Stimulated activated CD4-positive, alpha-beta T cell treated with anti-CD3 and anti-CD28 coated beads, TNF-alpha, amount 100 ng/mL, for 48 hours (primary cell): ENCODE results near the gene C5orf58.

ENCODE experiments used
- DNase-seq, 3 donors: peaks; one replicate each; pipeline ENCODE4 v3.0.0-alpha.2; 2020; ENCODE audit warnings: low read depth in 3 of 3

C5orf58 gene

GRCh38 chr5:170280011-170280493 lies 47.3 kb downstream of the C5orf58 start:
- no peak for DNase-seq

GRCh38 chr5:170283296-170283695 lies 50.5 kb downstream of the C5orf58 start:
- no peak for DNase-seq

GRCh38 chr5:170284231-170284630 lies 51.4 kb downstream of the C5orf58 start:
- no peak for DNase-seq

- no peak for DNase-seq
These were observed 52.4 kb downstream of the C5orf58 start for GRCh38 chr5:170285181-170285580.

DNA sequence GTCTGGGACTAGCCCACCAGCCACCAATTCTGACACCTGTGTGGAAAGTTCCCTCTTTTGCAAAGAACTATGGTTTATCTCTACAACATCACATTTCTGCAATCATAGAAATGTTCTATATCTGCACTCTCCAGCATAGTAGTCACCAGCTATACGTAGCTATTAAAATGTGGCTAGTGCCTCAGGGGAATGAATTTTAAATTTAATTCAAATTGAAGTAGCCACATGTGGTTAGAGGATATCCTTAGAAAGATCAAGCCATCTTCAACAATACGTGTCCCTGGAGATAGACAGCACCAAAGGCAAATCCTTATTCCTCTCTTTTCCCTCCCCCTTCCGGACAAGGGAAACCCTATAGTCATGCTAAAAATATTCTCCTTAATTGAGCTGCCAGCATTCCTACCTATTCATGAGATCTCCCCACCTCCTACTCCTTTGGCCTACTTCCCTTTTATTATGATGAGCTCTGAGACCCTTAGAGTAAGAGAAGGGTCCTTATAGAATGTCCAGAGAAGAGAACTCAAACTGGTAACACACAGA lies 53.7 kb downstream of the C5orf58 start:
- DNase-seq = no peak

- DNase-seq = no peak
These were observed 54.7 kb downstream of the C5orf58 start for GRCh38 chr5:170287532-170287931.

DNA sequence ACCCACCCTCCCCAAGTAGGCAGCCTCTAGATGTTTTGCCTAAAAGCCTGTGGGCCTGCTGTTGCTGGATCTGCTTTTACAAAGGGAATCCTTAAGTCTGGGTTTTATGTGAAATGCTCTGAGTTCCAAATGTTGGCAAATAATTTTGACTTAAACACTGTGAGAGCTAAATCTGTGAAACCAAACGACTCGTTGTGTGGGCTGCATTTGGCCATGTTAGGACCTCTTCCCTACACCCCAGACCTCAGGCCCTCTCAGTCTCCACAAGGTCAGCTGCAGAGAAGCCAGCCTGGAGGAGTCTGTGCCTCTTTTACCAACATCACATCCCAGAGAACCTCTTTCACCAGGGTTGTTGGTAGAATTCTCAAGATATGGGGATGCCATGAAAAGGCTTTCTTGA lies 55.4 kb downstream of the C5orf58 start:
- DNase-seq = no peak

DNA sequence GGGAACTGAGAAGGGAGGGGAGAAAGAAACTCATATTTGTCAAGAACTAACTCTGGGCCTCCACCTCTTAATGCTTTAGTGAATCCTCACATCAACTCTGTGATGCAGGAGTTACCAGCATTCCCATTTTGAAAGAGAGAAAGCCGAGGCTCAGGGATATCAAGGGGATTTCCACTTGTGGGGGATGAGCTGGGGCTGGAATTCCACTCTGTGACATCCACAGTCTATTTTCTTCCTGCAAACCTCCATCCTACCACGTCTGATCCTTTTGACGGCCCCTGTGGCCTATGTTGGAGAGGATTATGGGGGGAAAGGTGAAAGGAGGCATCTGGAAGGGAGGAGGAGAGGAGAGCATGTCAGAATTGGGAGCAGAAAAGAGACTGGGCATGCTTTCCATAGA lies 55.8 kb downstream of the C5orf58 start:
- DNase-seq = no peak

DNA sequence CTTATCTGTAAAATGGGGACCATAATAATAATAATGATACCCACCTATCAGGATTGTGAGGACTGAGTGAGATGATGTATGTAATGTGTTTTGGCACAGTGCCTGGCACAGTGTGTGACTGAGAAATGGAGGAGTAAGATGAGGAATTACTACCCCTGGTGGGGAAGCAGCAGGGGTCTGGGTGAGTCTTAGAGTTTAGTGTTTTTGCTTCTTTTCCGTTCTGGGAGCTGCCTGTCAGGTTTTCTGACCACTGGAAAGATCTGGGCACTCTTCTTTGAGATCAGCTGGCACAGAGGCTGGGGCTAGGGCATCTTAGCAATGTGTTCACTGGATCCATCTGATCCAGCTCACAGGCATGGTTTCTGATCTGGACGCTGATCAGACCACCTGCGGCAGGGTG lies 56.3 kb downstream of the C5orf58 start:
- DNase-seq = no peak

DNA sequence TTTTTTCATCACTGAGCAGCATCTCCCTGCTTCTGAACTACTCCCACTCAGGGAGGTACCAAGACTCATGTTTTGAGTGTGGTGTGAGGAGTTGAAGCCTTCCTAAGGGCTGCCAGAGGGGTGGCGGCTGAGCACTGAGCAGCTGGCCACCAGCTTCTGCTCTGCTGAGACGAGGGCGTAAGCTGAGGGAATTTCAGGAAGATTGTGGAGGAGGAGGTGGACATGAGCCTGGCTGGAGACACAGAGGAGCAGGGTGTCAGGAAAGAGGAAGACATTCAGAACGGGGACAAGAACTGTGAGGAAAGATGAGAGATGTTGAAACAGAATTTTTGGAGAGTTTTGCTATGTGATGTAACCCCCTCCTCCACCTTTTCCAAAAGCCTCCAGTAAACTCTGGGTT lies 57.0 kb downstream of the C5orf58 start:
- no peak for DNase-seq

DNA sequence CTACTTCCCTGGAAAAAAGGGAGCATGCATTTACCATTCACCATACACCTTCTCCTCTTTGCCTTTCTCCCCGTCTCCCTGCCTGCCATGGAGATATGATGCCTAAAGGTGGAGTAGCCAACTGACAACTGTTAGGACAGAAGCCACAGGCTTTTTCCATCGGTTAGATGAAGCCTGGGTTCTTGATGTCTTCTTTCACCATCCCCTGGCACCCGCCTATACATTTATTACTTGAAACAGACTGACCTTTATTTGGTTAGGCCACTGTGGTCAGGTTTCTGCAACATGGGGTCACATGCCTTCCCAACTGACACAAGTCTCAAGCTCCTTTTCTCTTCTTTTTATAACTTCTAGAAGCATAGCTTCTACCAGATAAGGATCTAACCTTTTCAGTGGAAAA lies 57.7 kb downstream of the C5orf58 start:
- no peak for DNase-seq

GRCh38 chr5:170292179-170293104 lies 59.7 kb downstream of the C5orf58 start:
- no peak for DNase-seq

DNA sequence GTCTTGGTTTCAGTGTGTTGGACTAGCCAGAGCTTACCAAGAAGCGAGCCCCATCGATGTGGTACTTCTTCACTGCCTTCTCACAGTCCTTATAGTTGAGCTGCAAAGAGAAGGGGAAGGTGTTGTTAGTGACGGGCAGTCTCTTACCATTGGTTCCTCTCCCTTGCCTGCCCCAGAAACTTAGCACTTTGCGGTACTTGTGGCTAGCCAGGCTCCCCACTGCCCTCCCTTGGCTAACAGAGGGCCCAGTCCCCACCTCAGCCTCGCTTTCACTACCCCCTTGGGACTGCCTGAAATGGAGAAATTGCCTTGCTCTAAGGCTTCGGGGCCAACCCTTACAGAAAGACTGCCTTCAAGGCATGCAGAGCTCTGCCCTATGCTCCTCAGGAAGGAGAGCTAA lies 60.5 kb downstream of the C5orf58 start:
- DNase-seq = no peak

DNA sequence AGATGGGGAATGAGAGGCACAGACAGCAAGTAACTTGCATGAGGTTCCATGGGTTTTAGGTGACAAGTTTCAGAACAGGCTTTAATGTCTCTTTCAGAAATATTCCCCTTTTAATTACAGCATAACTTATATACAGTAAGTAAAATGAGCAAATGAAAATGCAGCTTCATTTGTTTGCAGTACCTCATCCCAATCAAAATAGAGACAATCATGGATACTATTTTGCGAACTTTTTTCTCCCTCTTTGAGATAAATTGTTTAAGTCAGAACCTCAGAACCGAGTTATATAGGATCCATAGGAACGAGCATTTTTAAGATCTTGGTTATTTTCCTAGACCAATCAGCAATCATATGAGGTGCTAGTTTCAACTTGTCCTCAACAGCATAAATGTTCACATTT lies 61.3 kb downstream of the C5orf58 start:
- DNase-seq = no peak

GRCh38 chr5:170294556-170294955 lies 61.8 kb downstream of the C5orf58 start:
- no peak for DNase-seq
